Stimulated activated CD8-positive, alpha-beta memory T cell treated with anti-CD3 and anti-CD28 coated beads, Interleukin-15, amount 100 ng/mL, for 48 hours (primary cell): ENCODE results near the gene RPGRIP1L.
A peak's percentile ranks its signal among the peaks of the same experiment; 100 is the strongest.
"Not testable (repeated sequence)": the region's sequence is repeated elsewhere in the genome, so short reads cannot be mapped to it uniquely, and the experiment has no call there.

Experiments used
- DNase-seq, 2 donors: peaks; one replicate each; pipeline ENCODE4 v3.0.0-alpha.2; 2020; ENCODE audit warnings: low read depth in 2 of 2

The RPGRIP1L gene

GRCh38 chr16:53712065-53712464 is 8.4 kb upstream of the RPGRIP1L start:
- DNase-seq = no peak

GRCh38 chr16:53711390-53711789 is 7.7 kb upstream of the RPGRIP1L start:
- DNase-seq = no peak

GRCh38 chr16:53708490-53708889 is 4.8 kb upstream of the RPGRIP1L start:
- no peak for DNase-seq

GRCh38 chr16:53707671-53708070 is 4.0 kb upstream of the RPGRIP1L start:
- DNase-seq = no peak

GRCh38 chr16:53704445-53704813 is 770 bp upstream of the RPGRIP1L start:
- DNase-seq = no peak

- DNase-seq = not testable (repeated sequence)
Observed at GRCh38 chr16:53698271-53698670, 5.4 kb downstream of the RPGRIP1L start.

GRCh38 chr16:53695070-53695469 is 8.6 kb downstream of the RPGRIP1L start:
- no peak for DNase-seq

GRCh38 chr16:53693320-53693719 is 10.3 kb downstream of the RPGRIP1L start:
- DNase-seq = no peak

- no peak for DNase-seq
Observed at GRCh38 chr16:53692146-53692545, 11.5 kb downstream of the RPGRIP1L start.

- DNase-seq = no peak
Observed at GRCh38 chr16:53690771-53691170, 12.9 kb downstream of the RPGRIP1L start.

GRCh38 chr16:53689636-53690035 is 14.0 kb downstream of the RPGRIP1L start:
- no peak for DNase-seq

- DNase-seq = no peak
Observed at GRCh38 chr16:53686710-53687109, 16.9 kb downstream of the RPGRIP1L start.

GRCh38 chr16:53685334-53685733 is 18.3 kb downstream of the RPGRIP1L start:
- DNase-seq = not testable (repeated sequence)

GRCh38 chr16:53681354-53681753 is 22.3 kb downstream of the RPGRIP1L start:
- DNase-seq = no peak

- DNase-seq = no peak
Observed at GRCh38 chr16:53680756-53681155, 22.9 kb downstream of the RPGRIP1L start.

- DNase-seq = no peak
Observed at GRCh38 chr16:53678756-53679343, 24.8 kb downstream of the RPGRIP1L start.

GRCh38 chr16:53678155-53678554 is 25.5 kb downstream of the RPGRIP1L start:
- DNase-seq = no peak

- DNase-seq = no peak
Observed at GRCh38 chr16:53673189-53673588, 30.5 kb downstream of the RPGRIP1L start.

- DNase-seq = no peak
Observed at GRCh38 chr16:53672461-53672860, 31.2 kb downstream of the RPGRIP1L start.

- no peak for DNase-seq
Observed at GRCh38 chr16:53668869-53669268, 34.8 kb downstream of the RPGRIP1L start.

- DNase-seq = no peak
Observed at GRCh38 chr16:53666786-53667415, 36.8 kb downstream of the RPGRIP1L start.

- peak in 1 of 2 donors; percentile 9 for DNase-seq
Observed at GRCh38 chr16:53664724-53665345, 38.8 kb downstream of the RPGRIP1L start.

- DNase-seq = no peak
Observed at GRCh38 chr16:53662072-53662471, 41.6 kb downstream of the RPGRIP1L start.
